ENCODE measurements around the gene FOXL2.

DNA sequence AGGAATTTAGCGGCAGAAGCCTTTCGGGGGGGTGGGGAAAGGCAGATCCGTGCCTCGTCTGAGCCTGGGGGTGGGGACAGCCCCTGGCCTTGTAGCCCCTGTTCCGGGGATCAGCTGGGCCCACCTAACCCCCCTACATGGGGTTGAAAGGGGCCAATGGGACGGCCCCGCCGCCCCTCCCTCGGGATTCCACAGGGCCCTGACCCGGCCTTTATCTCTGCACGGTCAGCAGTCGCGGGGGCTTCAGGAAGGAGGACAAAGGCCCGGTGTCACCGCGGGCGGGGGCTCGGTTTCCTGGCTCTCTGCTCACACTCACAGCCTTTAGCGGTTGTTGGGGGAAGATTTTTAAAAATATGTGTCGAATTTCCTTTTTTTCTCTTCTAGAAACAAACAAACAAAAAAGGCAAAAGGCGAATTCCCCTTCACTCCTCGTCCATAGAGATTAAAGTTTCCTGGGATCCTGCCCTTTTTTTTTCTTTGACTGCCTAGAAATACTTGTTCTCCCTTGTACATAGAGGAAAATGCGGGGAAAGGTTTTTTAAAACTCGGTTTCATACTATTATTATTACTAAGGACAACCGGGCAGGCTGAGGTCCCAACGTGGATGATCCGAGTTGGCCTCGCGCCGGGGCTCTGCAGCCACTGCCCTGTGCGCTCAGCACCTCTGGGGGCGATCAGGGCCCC, 7.9 kb downstream of the FOXL2 start:
- TF ChIP-seq FOXJ3 (CRISPR knock-in tag; IDR thresholded peaks at IDR 0.05) (no peak), RFX5 (IDR thresholded peaks at IDR 0.05; ENCODE audit: low read length) (no peak)
